BJ (cell line): ENCODE data around the gene C1orf116. TPM values are rescaled to one million over a fixed set of nuclear protein-coding genes. Genes with fewer than 3 reads are reported as not detected.

Experiments used
- CTCF ChIA-PET: fragments of 350-600 bp; formaldehyde crosslinking; extraction: SDS; loops from one replicate; lab custom pipeline; 2021; ENCODE audit warnings: antibody characterized with exemption, inconsistent platforms; lab: Yijun Ruan, JAX
- POLR2A ChIA-PET: fragments of 300-600 bp; sonication (Branson Sonifier 250); formaldehyde crosslinking; extraction: SDS; loops from one replicate; lab custom pipeline; 2021; ENCODE audit warnings: antibody characterized with exemption; lab: Charles Lee
- DNase-seq: peaks from one replicate; pipeline ENCODE4 v3.0.0-alpha.2; 2011; ENCODE audit warnings: low read depth
- H3K27me3 ChIP-seq: 2 replicates; pipeline ENCODE4 v1.6.0; 2011; ENCODE audit warnings: low read length; ENCODE audit not compliant: control insufficient read depth, insufficient read depth
- H3K36me3 ChIP-seq: 2 replicates; pipeline ENCODE4 v1.5.1; 2011; ENCODE audit warnings: low read length; ENCODE audit not compliant: control insufficient read depth, insufficient read depth
- H3K4me3 ChIP-seq: 2 replicates; pipeline ENCODE4 v1.5.1; 2011; ENCODE audit warnings: low read depth, mild to moderate bottlenecking, control low read depth, low read length
- polyA plus RNA-seq: library from polyadenylated mRNA; depleted of rRNA; stranded (reverse); fragments of >200 nt; gene quantifications from 2 replicates; pipeline ENCODE4 v1.2.3, GENCODE V29; 2011
- TF ChIP-seq, protein P1 (sequence below): IDR thresholded peaks from 2 replicates; pipeline ENCODE4 v1.5.1; 2011; ENCODE audit warnings: low read depth, mild to moderate bottlenecking, control low read depth, inconsistent platforms, low read length, moderate library complexity; ENCODE audit not compliant: insufficient read depth

C1orf116 gene
- polyA plus RNA-seq, 1 experiment, result not detected

- H3K27me3 ChIP-seq, result no peaks in the 10 kb centered on the region
- H3K36me3 ChIP-seq, result no peaks in the 10 kb centered on the region
- CTCF ChIA-PET, result interaction anchor here (0.6 to 1.5 kb wide), 3 partner anchors 13 to 57 kb away, joined by 3 to 5 read pairs (median 4); no protein-coding TSS in a partner anchor
- POLR2A ChIA-PET, result no interaction called here
- TF ChIP-seq, protein P1, sequence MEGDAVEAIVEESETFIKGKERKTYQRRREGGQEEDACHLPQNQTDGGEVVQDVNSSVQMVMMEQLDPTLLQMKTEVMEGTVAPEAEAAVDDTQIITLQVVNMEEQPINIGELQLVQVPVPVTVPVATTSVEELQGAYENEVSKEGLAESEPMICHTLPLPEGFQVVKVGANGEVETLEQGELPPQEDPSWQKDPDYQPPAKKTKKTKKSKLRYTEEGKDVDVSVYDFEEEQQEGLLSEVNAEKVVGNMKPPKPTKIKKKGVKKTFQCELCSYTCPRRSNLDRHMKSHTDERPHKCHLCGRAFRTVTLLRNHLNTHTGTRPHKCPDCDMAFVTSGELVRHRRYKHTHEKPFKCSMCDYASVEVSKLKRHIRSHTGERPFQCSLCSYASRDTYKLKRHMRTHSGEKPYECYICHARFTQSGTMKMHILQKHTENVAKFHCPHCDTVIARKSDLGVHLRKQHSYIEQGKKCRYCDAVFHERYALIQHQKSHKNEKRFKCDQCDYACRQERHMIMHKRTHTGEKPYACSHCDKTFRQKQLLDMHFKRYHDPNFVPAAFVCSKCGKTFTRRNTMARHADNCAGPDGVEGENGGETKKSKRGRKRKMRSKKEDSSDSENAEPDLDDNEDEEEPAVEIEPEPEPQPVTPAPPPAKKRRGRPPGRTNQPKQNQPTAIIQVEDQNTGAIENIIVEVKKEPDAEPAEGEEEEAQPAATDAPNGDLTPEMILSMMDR, result no peak
- DNase-seq, result no peak
- H3K4me3 ChIP-seq, result no peak overlapping the region
Measured at GRCh38 chr1:207018707-207019106, 13.8 kb downstream of the C1orf116 start.

DNA sequence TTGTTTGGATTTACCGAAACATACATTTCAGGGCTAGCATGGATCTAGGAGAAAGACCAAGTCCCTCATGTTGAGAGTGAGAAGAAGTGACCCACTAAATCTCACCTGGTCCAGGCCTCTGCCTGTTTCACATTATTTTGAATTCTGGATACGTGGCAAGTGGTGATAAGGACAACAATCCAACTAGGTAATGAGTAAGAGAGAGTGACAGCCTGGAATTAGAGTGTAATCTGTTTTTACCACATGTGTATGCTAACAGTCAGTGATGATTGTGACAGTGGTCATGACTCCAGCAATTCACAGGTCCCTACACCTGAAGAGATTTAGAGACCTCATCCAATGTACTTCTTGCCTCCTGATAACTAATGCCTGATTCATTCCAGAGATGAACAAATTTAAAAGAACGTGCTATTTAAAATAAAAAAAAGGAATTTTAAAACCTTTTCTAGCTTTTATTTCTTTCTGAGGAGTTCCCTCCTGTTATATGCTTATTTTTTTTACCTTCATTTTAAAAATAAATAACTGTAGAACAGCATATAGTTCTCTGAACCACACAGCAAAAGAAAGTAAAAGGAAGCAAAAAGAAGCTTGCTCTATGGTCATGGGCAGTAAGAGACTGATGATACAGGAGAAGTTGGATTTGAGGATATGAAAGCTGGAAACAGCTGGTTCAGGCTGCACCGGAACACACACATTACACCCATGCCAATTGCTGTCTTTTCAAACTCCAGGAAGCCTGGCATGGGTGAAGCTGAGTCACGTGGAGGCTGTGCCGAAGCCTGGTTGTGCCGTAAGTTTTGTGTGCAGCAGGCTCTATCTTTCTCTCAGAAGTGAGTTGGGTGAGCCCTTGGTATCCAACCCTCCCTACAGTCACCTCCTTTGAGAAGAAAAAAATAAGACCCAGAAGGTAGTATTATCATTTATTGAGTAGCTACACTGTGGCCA is 14.7 kb downstream of the C1orf116 start:
- POLR2A ChIA-PET, result no interaction called here
- Histone ChIP-seq H3K36me3 (no peaks in the 10 kb centered on the region), H3K27me3 (no peaks in the 10 kb centered on the region), H3K4me3 (no peak overlapping the region)
- DNase-seq, result no peak
- TF ChIP-seq, protein P1, result no peak
- CTCF ChIA-PET, result interaction anchor here (0.6 to 1.5 kb wide), 3 partner anchors 12 to 58 kb away, joined by 3 to 5 read pairs (median 4); no protein-coding TSS in a partner anchor

DNA sequence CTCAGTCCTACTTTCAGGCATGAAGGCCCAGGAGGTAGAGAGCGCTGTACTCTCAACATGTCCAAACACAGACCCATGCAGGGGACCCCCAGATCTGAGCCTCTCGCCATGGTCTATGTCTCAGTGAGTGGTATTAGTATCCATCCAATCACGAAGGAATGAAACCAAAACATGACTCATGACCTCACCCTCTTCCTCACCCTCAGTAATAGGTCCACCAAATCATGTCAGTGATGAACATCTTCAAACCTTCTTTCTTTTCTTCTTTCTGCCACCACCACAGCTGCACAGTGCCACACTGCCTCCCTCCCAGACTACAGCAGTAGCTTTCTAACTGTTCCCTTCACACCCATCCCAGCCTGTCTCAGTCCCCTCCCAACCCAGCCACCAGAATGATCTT is 16.8 kb downstream of the C1orf116 start:
- Histone ChIP-seq H3K4me3 (no peak overlapping the region), H3K36me3 (no peaks in the 10 kb centered on the region), H3K27me3 (no peaks in the 10 kb centered on the region)
- POLR2A ChIA-PET, result no interaction called here
- CTCF ChIA-PET, result no interaction called here
- DNase-seq, result no peak
- TF ChIP-seq, protein P1, result no peak

GRCh38 chr1:207014728-207015127 is 17.8 kb downstream of the C1orf116 start:
- TF ChIP-seq, protein P1, result no peak
- CTCF ChIA-PET, result interaction anchor here (1.8 to 3.2 kb wide), 2 partner anchors 7 to 10 kb away, joined by 7 to 8 read pairs; no protein-coding TSS in a partner anchor
- Histone ChIP-seq H3K4me3 (no peak overlapping the region), H3K27me3 (no peaks in the 10 kb centered on the region), H3K36me3 (no peaks in the 10 kb centered on the region)
- POLR2A ChIA-PET, result interaction anchor here (1.1 kb wide), 1 partner anchor 9 kb away, joined by 3 read pairs; no protein-coding TSS in a partner anchor
- DNase-seq, result no peak

DNA sequence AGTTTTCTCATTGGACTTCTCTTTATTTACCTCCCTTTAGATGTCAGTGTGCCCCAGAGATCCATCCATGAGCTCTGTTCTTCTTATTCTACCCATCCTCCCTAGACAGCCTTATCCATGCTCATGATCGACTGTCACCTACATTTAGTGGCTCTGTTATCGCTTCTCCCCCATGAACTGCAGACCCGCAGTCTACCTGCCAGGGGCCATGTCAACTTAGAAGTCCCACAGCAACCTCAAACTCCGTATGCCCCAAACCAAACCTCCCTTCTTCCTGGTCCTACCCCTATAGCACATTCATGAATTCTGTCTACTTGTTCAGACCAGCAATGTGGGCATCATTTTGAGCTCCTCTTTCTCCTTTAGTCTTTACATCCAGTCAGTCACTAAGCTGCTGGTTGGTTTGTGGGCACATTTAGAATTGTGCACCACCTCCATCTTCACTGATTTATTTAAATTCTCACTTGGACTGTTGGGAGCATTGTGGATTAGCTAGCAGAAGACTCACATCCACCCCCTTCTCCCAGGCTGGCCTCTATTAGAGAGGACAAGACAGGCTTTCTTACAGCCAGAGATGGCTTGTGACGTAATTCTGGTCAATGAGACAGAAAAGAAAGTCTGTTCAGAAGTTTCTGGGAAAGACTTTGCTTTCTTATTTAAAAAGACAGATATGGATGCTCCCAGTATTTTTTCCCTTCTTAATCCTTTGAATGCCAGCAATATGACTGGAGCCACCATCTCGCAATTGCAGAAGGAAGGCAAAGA is 19.1 kb downstream of the C1orf116 start:
- ChIA-PET CTCF (interaction anchor here (1.8 to 3.2 kb wide), 2 partner anchors 8 to 9 kb away, joined by 7 to 8 read pairs; no protein-coding TSS in a partner anchor), POLR2A (no interaction called here)
- Histone ChIP-seq H3K36me3 (no peaks in the 10 kb centered on the region), H3K4me3 (no peak overlapping the region), H3K27me3 (no peaks in the 10 kb centered on the region)
- no peak for DNase-seq
- TF ChIP-seq, protein P1, result no peak
